Fibroblast of mammary gland (primary cell): Measurements from ENCODE around the gene CEP112.
"Not testable (repeated sequence)": the region's sequence is repeated elsewhere in the genome, so short reads cannot be mapped to it uniquely, and the experiment has no call there.

Experiments used
- DNase-seq: peaks from one replicate; pipeline ENCODE4 v3.0.0-alpha.2; 2010; ENCODE audit warnings: low read depth
- H3K4me3 ChIP-seq: 2 replicates; pipeline ENCODE4 v1.5.1; 2011; ENCODE audit warnings: low read depth, mild to moderate bottlenecking, low read length, moderate library complexity; ENCODE audit not compliant: control insufficient read depth
- CTCF ChIP-seq: conservative IDR thresholded peaks from 2 replicates; pipeline ENCODE4 v1.5.1; 2011; ENCODE audit warnings: low read depth, low read length, inconsistent platforms; ENCODE audit not compliant: control insufficient read depth, insufficient read depth

CEP112 gene

GRCh38 chr17:65790241-65790640 lies 401.7 kb downstream of the CEP112 start:
- TF ChIP-seq CTCF: no peak
- DNase-seq: no peak
- H3K4me3 ChIP-seq: no peak overlapping the region

GRCh38 chr17:65787503-65787902 lies 404.4 kb downstream of the CEP112 start:
- no peak for TF ChIP-seq CTCF
- no peak overlapping the region for H3K4me3 ChIP-seq
- no peak for DNase-seq

- no peak overlapping the region for H3K4me3 ChIP-seq
- no peak for DNase-seq
- TF ChIP-seq CTCF: no peak
These were observed 405.5 kb downstream of the CEP112 start for GRCh38 chr17:65786479-65786878.

GRCh38 chr17:65785109-65785508 lies 406.8 kb downstream of the CEP112 start:
- no peak for TF ChIP-seq CTCF
- no peak overlapping the region for H3K4me3 ChIP-seq
- peak; percentile 97 for DNase-seq

GRCh38 chr17:65783845-65784334 lies 408.0 kb downstream of the CEP112 start:
- DNase-seq: peak; percentile 94
- no peak overlapping the region for H3K4me3 ChIP-seq
- no peak for TF ChIP-seq CTCF

GRCh38 chr17:65782104-65782706 lies 409.7 kb downstream of the CEP112 start:
- not testable (repeated sequence) for H3K4me3 ChIP-seq
- DNase-seq: peak; percentile 11

GRCh38 chr17:65780111-65780510 lies 411.8 kb downstream of the CEP112 start:
- DNase-seq: no peak
- TF ChIP-seq CTCF: no peak
- no peak overlapping the region for H3K4me3 ChIP-seq
